PC-3 (cell line): ENCODE measurements around the gene POLR2L.
A peak's percentile ranks its signal among the peaks of the same experiment; 100 is the strongest.

ENCODE experiments used
- CTCF ChIP-seq: fragments of 300-600 bp; sonication (generic); conservative IDR thresholded peaks from 2 replicates; pipeline ENCODE4 v1.5.1; 2017; ENCODE audit warnings: antibody characterized with exemption, low read depth, mild to moderate bottlenecking, low read length
- EZH2 ChIP-seq: fragments of 300-600 bp; sonication (generic); IDR thresholded peaks from one replicate; pipeline ENCODE4 v1.6.1; 2017; ENCODE audit warnings: antibody characterized with exemption, mild to moderate bottlenecking, low read length; ENCODE audit not compliant: unreplicated experiment

DNA sequence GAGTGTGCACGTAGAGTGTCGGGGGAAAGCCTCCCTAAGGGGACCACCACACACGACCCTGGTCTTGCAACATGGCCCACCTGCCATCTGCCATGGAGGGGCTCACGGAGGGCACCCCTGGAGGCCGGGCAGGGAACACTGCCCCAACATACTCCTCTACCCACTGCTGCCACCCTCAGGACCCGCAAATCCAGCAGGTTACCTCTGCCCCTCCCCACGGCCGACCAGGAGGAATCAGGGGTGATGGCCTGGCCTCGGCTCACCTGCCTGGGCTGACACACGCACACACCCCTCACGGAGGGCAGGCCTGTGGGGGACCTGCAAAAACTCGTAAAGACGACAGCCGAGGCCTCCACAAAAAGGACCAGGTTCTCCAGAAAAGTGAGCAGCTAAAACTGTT, 38.1 kb upstream of the POLR2L start:
- 0 out of 2 replicates have a peak, but pooled peaks have one; percentile 15 for TF ChIP-seq CTCF
- no peak for TF ChIP-seq EZH2
